Glomerular visceral epithelial cell (primary cell): ENCODE results near the gene XPR1.
"Not testable (repeated sequence)": the region's sequence is repeated elsewhere in the genome, so short reads cannot be mapped to it uniquely, and the experiment has no call there.

Experiments used
- DNase-seq: peaks from one replicate; pipeline ENCODE4 v3.0.0-alpha.2; 2016; ENCODE audit errors: extremely low spot score

The XPR1 gene

DNA sequence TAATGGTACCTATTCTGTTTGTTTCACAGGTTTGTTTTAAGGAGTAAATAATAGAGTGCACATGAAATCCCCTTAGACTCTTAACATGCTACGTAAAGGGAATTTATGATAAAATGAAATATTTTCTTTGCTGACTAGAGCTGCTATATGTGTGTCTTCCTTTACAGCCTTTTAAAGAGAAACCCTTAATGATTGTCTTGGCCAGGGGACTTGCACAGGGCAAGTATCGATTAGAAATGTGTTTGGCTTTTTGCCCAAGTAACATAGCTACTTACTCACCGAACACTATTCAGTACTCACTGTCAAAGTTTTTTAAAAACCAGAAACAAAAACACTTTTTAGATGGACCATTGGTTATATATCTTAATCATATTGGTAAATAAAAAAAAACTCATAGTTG lies 209.6 kb downstream of the XPR1 start:
- DNase-seq: no peak

DNA sequence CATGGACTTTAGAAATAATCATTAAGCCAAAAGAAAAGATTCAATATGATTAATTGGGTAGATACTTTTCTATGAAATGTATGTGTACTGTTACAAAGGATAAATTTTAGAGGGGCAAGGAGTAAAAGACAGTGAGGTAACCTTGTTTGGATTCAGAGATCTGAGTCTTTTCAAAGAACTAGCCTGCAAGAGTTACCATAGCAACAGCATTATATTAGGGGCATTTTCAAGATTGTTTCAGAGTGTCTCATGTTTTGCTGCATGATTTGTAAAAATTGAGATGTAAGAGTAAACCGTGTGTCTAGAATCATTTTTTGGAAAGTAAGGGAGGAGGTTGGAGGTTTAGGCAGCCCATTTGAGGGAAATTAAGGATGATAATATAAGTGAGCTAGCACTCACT lies 210.2 kb downstream of the XPR1 start:
- peak; percentile 7 for DNase-seq

GRCh38 chr1:180842491-180843275 lies 210.9 kb downstream of the XPR1 start:
- no peak for DNase-seq

- DNase-seq: no peak
Measured at GRCh38 chr1:180845352-180845751, 213.5 kb downstream of the XPR1 start.

GRCh38 chr1:180848191-180848590 lies 216.4 kb downstream of the XPR1 start:
- DNase-seq: no peak

- no peak for DNase-seq
Measured at GRCh38 chr1:180849031-180849775, 217.4 kb downstream of the XPR1 start.

GRCh38 chr1:180851995-180852887 lies 220.4 kb downstream of the XPR1 start:
- no peak for DNase-seq

DNA sequence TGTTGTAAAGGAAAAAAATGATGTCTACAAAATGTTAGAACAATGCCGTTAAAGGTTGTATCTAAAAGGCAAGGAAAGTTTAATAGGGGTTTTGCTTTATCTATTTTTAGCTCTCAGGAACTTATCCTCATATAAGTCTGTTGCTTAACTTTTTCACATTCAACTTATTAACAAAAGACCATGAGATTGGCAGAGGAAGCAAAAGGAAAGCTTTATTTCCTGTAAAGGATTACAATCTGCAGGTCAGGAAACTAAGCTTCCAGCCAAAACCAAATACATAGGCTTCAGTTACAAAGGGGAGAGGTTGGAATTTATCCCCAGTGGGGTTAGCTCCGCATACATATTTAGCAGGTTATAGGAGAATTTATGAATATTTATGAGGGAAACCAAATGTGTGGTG lies 222.2 kb downstream of the XPR1 start:
- DNase-seq: no peak

- no peak for DNase-seq
Measured at GRCh38 chr1:180854456-180854855, 222.6 kb downstream of the XPR1 start.

- DNase-seq: not testable (repeated sequence)
Measured at GRCh38 chr1:180857947-180858725, 226.3 kb downstream of the XPR1 start.

DNA sequence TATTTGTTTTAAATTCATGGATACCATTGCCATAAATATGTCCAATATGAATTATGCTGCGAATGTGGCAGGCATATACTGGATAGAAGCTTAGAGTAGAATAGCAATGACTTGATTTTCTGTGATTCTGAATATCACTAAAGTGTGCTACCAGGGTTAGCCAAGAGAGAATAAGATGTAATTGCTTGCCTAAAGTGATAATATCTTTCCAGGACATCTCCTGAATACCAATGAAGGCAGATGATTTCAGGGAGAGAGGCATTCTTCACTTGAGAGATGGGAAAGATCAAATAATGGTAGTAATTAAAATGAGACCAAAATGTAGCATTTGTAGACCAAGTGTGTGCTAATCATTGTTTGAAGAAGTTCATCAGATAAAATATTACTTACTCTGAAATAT lies 227.5 kb downstream of the XPR1 start:
- no peak for DNase-seq

DNA sequence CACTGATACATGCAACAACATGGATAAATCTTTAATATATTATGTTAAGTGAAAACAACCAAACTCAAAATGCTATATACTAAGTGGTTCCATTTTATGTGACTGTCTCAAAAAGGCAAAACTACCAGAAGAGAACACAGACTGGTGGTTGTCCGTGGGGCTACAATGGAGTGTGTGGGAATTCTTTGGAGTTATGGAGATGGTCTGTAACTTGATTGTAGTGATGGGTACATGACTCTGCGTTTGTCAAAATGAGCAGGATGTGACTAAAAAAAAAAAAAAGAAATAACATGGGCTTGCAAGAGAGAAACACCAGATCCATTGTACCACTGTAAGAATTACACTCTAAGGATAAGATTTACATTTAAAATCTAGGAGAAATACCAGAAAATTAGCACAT lies 228.7 kb downstream of the XPR1 start:
- DNase-seq: no peak

DNA sequence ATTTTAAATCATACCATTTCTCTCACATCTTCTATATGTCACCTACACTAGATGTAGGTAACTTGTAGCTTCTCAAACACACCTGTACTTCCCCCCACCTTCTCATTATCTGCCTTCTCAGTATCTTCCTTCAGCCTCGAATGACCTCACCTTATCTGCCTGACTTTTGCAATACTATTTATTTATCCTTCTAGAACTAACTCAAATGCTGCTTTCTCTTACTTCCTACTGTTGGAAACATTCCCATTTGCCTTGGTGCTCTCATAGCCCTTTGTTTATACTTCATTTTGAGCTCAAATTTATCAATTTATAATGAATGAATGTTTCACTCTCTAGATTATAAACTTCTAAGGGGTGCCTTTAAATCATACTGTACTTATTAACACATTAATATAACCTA lies 230.5 kb downstream of the XPR1 start:
- DNase-seq: no peak

DNA sequence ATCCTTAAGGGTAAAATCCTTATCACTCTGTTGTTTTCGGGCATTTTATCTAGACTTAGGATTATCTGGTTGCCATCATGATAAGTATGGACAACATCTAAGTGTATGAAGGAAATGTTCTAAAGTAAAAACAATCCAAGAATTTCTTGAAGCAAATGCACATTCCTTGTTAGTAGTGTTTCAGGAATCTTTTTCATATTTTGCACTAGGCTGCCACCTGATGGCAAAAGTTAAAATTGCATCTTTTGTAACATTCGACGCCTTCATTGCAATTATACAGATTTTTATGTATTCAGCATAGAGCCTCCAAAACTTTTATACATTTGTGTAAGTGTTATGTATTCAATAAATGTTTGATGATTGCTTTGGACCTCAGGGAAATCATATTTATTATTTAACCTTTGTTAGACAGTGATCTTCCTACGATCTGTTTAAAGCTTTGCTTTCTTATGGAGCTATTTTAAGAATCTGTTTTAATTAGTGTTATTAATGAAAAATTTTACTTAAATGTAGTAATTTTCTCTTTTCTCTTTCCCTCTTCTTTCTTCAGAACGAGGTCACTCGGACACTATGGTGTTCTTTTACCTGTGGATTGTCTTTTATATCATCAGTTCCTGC lies 231.4 kb downstream of the XPR1 start:
- peak; percentile 68 for DNase-seq

DNA sequence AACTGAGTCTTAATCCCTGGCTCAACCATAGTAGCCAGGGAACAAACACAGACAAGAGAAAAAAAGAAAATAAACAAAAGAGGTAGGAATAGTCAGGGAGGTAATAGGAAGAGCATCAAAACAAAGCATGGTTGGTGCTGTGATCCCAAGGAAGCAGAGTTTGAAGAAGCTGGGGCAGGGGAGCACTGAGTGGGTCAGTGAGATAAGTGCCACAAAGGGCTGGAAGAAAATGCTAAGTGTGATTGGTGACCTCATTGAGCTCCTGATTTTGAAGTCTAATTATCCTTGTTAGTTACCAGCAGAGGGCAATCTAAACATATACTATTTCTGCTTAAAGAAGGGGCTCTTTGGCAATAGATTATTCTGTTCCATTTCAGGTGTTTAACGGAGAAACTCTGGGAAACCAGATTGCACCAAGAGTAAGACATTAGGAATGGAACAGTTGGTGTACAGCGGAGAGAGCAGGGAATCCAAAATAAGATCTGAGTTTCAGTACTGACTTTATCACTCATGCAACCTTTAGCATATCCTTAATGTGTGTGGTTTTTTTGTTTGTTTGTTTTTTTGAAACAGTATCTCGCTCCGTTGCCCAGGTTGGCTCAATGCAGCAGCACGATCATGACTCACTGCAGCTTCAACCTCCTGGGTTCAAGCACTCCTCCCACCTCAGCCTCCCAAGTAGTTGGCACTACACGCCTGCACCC lies 250.1 kb downstream of the XPR1 start:
- peak; percentile 46 for DNase-seq

- DNase-seq: no peak
Measured at GRCh38 chr1:180884588-180885300, 252.9 kb downstream of the XPR1 start.

GRCh38 chr1:180886338-180886737 lies 254.5 kb downstream of the XPR1 start:
- no peak for DNase-seq

- no peak for DNase-seq
Measured at GRCh38 chr1:180887841-180888240, 256.0 kb downstream of the XPR1 start.

- DNase-seq: no peak
Measured at GRCh38 chr1:180888870-180889269, 257.0 kb downstream of the XPR1 start.

DNA sequence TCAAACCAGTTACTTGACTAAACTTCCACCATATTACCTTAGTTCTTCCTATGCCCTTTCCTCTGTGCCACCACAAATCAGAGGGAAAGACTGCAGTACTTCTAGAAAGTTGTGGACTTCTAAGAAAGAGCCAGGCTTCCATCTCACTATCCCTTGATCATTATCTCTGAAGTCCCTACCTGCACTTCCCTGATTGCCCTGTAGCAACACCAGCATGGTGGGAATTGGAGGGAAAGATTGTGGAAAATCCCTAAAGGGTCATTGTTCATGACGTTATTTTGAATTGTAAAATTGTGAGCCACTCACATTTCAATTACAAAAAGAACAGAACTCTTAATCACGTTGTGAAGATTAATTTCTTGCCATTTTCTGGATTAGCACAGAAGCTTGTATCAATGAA lies 257.5 kb downstream of the XPR1 start:
- DNase-seq: no peak
